H9 (cell line): ENCODE results near the gene SPECC1. TPM values are rescaled to one million over a fixed set of nuclear protein-coding genes. Genes with fewer than 3 reads are reported as not detected.

ENCODE experiments used
- DNase-seq: peaks from one replicate; pipeline ENCODE4 v3.0.0-alpha.2; 2017
- H2AFZ ChIP-seq: one replicate; pipeline ENCODE4 v1.6.1; 2013; ENCODE audit warnings: mild to moderate bottlenecking, low read length, control low read depth, moderate library complexity
- H2AK5ac ChIP-seq: 2 replicates; pipeline ENCODE4 v1.6.1; 2013; ENCODE audit warnings: low read length, control low read depth, mixed read lengths; ENCODE audit not compliant: insufficient read length
- H2BK120ac ChIP-seq: one replicate; pipeline ENCODE4 v1.6.1; 2013; ENCODE audit warnings: low read depth, mild to moderate bottlenecking, low read length, control low read depth, inconsistent platforms; ENCODE audit not compliant: poor library complexity, severe bottlenecking
- H2BK12ac ChIP-seq: 2 replicates; pipeline ENCODE4 v1.6.1; 2013; ENCODE audit warnings: low read length, control low read depth, mixed read lengths, low read depth; ENCODE audit not compliant: insufficient read length
- H2BK15ac ChIP-seq: 2 replicates; pipeline ENCODE4 v1.6.1; 2013; ENCODE audit warnings: low read depth, low read length, control low read depth
- H2BK20ac ChIP-seq: one replicate; pipeline ENCODE4 v1.6.1; 2013; ENCODE audit warnings: low read depth, mild to moderate bottlenecking, low read length, control low read depth, inconsistent platforms; ENCODE audit not compliant: poor library complexity, severe bottlenecking
- H2BK5ac ChIP-seq: 2 replicates; pipeline ENCODE4 v1.6.1; 2013; ENCODE audit warnings: low read length, control low read depth, mixed read lengths; ENCODE audit not compliant: insufficient read length
- H3K14ac ChIP-seq: 2 replicates; pipeline ENCODE4 v1.6.1; 2013; ENCODE audit warnings: low read length, control low read depth; ENCODE audit not compliant: insufficient read depth
- H3K18ac ChIP-seq: 2 replicates; pipeline ENCODE4 v1.6.1; 2013; ENCODE audit warnings: low read depth, mild to moderate bottlenecking, mixed read lengths, low read length, control low read depth; ENCODE audit not compliant: insufficient read length
- H3K23ac ChIP-seq: 2 replicates; pipeline ENCODE4 v1.6.1; 2013; ENCODE audit warnings: low read length, control low read depth, mixed read lengths, low read depth; ENCODE audit not compliant: insufficient read length
- H3K23me2 ChIP-seq: 2 replicates; pipeline ENCODE4 v1.6.1; 2013; ENCODE audit warnings: low read depth, mild to moderate bottlenecking, mixed read lengths, low read length, control low read depth; ENCODE audit not compliant: insufficient read length, poor library complexity, severe bottlenecking
- H3K27ac ChIP-seq: 2 replicates; pipeline ENCODE4 v1.5.1; 2013; ENCODE audit warnings: low read length, control low read depth, mixed read lengths, low read depth; ENCODE audit not compliant: insufficient read length
- H3K27me3 ChIP-seq: 2 replicates; pipeline ENCODE4 v1.6.1; 2013; ENCODE audit warnings: low read length, control low read depth, inconsistent platforms; ENCODE audit not compliant: insufficient read depth
- H3K4ac ChIP-seq: 2 replicates; pipeline ENCODE4 v1.6.1; 2013; ENCODE audit warnings: low read depth, mild to moderate bottlenecking, control low read depth, inconsistent platforms, low read length, moderate library complexity
- H3K4me1 ChIP-seq: 2 replicates; pipeline ENCODE4 v1.6.1; 2013; ENCODE audit warnings: low read length, control low read depth, inconsistent platforms; ENCODE audit not compliant: insufficient read depth
- H3K4me2 ChIP-seq: 2 replicates; pipeline ENCODE4 v1.6.1; 2013; ENCODE audit warnings: low read length, control low read depth, mixed read lengths; ENCODE audit not compliant: insufficient read length, insufficient read depth
- H3K56ac ChIP-seq: 2 replicates; pipeline ENCODE4 v1.6.1; 2013; ENCODE audit warnings: low read depth, mild to moderate bottlenecking, mixed read lengths, low read length, control low read depth; ENCODE audit not compliant: insufficient read length
- H3K79me1 ChIP-seq: 2 replicates; pipeline ENCODE4 v1.6.1; 2013; ENCODE audit warnings: low read depth, mild to moderate bottlenecking, moderate library complexity, low read length, control low read depth, inconsistent platforms; ENCODE audit not compliant: insufficient read depth, poor library complexity, severe bottlenecking
- H3K79me2 ChIP-seq: 2 replicates; pipeline ENCODE4 v1.6.1; 2013; ENCODE audit warnings: low read length, control low read depth, inconsistent platforms; ENCODE audit not compliant: insufficient read depth
- H3K9ac ChIP-seq: 2 replicates; pipeline ENCODE4 v1.6.1; 2013; ENCODE audit warnings: low read length, control low read depth, mixed read lengths; ENCODE audit not compliant: insufficient read length; ENCODE audit errors: extremely low read depth
- H3K9me3 ChIP-seq: one replicate; pipeline ENCODE4 v1.6.1; 2013; ENCODE audit warnings: low read depth, low read length, inconsistent platforms; ENCODE audit not compliant: control insufficient read depth
- H3T11ph ChIP-seq: one replicate; pipeline ENCODE4 v1.6.1; 2013; ENCODE audit warnings: mild to moderate bottlenecking, low read length, control low read depth, inconsistent platforms
- H4K20me1 ChIP-seq: one replicate; pipeline ENCODE4 v1.6.1; 2013; ENCODE audit not compliant: control insufficient read depth, insufficient read length, insufficient read depth
- H4K5ac ChIP-seq: 2 replicates; pipeline ENCODE4 v1.6.1; 2013; ENCODE audit warnings: low read depth, mild to moderate bottlenecking, mixed read lengths, low read length, control low read depth; ENCODE audit not compliant: insufficient read length
- H4K8ac ChIP-seq: replicated peaks from 2 replicates; pipeline ENCODE4 v1.6.1; 2013; ENCODE audit warnings: low read length, control low read depth, mixed read lengths, low read depth; ENCODE audit not compliant: insufficient read length
- H4K91ac ChIP-seq: 2 replicates; pipeline ENCODE4 v1.6.1; 2013; ENCODE audit warnings: low read depth, mild to moderate bottlenecking, moderate library complexity, mixed read lengths, low read length, control low read depth; ENCODE audit not compliant: insufficient read length
- H3K27ac Mint-ChIP-seq, 3 experiments: 2 replicates in 2 of 3; 3 replicates in 1 of 3; pipeline ENCODE4 v1.8.0; 2020 to 2021; ENCODE audit warnings: mixed read lengths in 3 of 3, mild to moderate bottlenecking in 1 of 3, moderate library complexity in 1 of 3
- H3K27me3 Mint-ChIP-seq: 2 replicates; pipeline ENCODE4 v1.8.0; 2021; ENCODE audit warnings: low read depth, mild to moderate bottlenecking, moderate library complexity, mixed read lengths
- H3K36me3 Mint-ChIP-seq, 3 experiments: 2 replicates in 2 of 3; 3 replicates in 1 of 3; pipeline ENCODE4 v1.8.0; 2020 to 2021; ENCODE audit warnings: low read depth in 3 of 3, mixed read lengths in 3 of 3; ENCODE audit not compliant: insufficient read depth in 1 of 3
- H3K4me1 Mint-ChIP-seq, 2 experiments: 2 replicates each; pipeline ENCODE4 v1.8.0; 2020; ENCODE audit warnings: mixed read lengths in 2 of 2
- H3K4me3 Mint-ChIP-seq, 2 experiments: 2 replicates in 1 of 2; 3 replicates in 1 of 2; pipeline ENCODE4 v1.8.0; 2020 to 2021; ENCODE audit warnings: mild to moderate bottlenecking in 2 of 2, mixed read lengths in 2 of 2, moderate library complexity in 1 of 2
- H3K9me3 Mint-ChIP-seq, 2 experiments: 2 replicates in 1 of 2; 3 replicates in 1 of 2; pipeline ENCODE4 v1.8.0; 2020; ENCODE audit warnings: mild to moderate bottlenecking in 2 of 2, mixed read lengths in 2 of 2, moderate library complexity in 1 of 2
- CTCF ChIP-seq: fragments of 200-600 bp; sonication (generic); conservative IDR thresholded peaks from 3 replicates; pipeline ENCODE4 v1.8.0; 2021; ENCODE audit warnings: antibody characterized with exemption, mild to moderate bottlenecking
- WGBS: extraction: QIAGEN DNeasy Blood & Tissue Kit; methylation state at CpG from one replicate; pipeline ENCODE4 v1.1.7; 2013; ENCODE audit warnings: missing lambda C conversion rate, low lambda C conversion rate, mixed read lengths; ENCODE audit not compliant: insufficient read length; ENCODE audit errors: extremely low coverage; 5-methylcytosine and 5-hydroxymethylcytosine counted together
- total RNA-seq: library from RNA; stranded (reverse); gene quantifications from 2 replicates; pipeline ENCODE4 v1.2.1, GENCODE V29; 2021

SPECC1 gene
- total RNA-seq, 1 experiment from 2014 or later, result 65.7 TPM

- Histone ChIP-seq H3K4me2 (no peak overlapping the region), H3K18ac (no peak overlapping the region), H3K9me3 (no peaks in the 10 kb centered on the region), H3K27me3 (no peaks in the 10 kb centered on the region), H4K91ac (no peak overlapping the region), H2AK5ac (no peak overlapping the region), H3K14ac (no peak overlapping the region), H2BK20ac (no peak overlapping the region), H2BK12ac (no peak overlapping the region), H3K79me1 (no peaks in the 10 kb centered on the region), H2BK5ac (no peak overlapping the region), H3K56ac (no peak overlapping the region), H3K27ac (no peak overlapping the region), H3K9ac (no peak overlapping the region), H3T11ph (no peak overlapping the region), H2BK15ac (no peak overlapping the region), H2BK120ac (no peak overlapping the region), H4K8ac (no peak overlapping the region), H2AFZ (no peak overlapping the region), H3K79me2 (no peaks in the 10 kb centered on the region), H4K20me1 (no peaks in the 10 kb centered on the region), H3K23me2 (no peaks in the 10 kb centered on the region), H3K4me1 (no peaks in the 10 kb centered on the region), H3K23ac (no peak overlapping the region), H4K5ac (no peak overlapping the region), H3K4ac (no peak overlapping the region)
- H3K27ac Mint-ChIP-seq, result peak overlapping the region in 1 of 3 experiments; percentile 83; a peak in 4 of 7 replicates
- no peaks in the 10 kb centered on the region for H3K27me3 Mint-ChIP-seq
- WGBS, result no CpG with 5 or more reads among the region's 2 CpGs
- H3K36me3 Mint-ChIP-seq, result peaks cover 4 to 23% (median 11%) of the 10 kb centered on the region in 3 experiments; a peak in 5 of 7 replicates
- no peak for TF ChIP-seq CTCF
- DNase-seq, result no peak
- no peaks in the 10 kb centered on the region for H3K9me3 Mint-ChIP-seq
- H3K4me3 Mint-ChIP-seq, result no peak overlapping the region
- peaks cover 2 to 6% of the 10 kb centered on the region in 2 experiments for H3K4me1 Mint-ChIP-seq
Observed at GRCh38 chr17:20276421-20276820, 267.3 kb downstream of the SPECC1 start.
